Muscle layer of colon (tissue), 2 donors: ENCODE data around the gene ANKEF1.

Experiments
- H3K27ac ChIP-seq: one replicate; pipeline ENCODE4 v1.7.0; 2013; ENCODE audit warnings: low read depth, mild to moderate bottlenecking, low read length, moderate library complexity
- H3K27me3 ChIP-seq, 2 donors: one replicate each; pipeline ENCODE4 v1.7.0; 2013; ENCODE audit warnings: low read length in 2 of 2, mild to moderate bottlenecking in 2 of 2; ENCODE audit not compliant: insufficient read depth in 2 of 2, control insufficient read depth in 1 of 2
- H3K36me3 ChIP-seq: one replicate; pipeline ENCODE4 v1.7.0; 2013; ENCODE audit warnings: mild to moderate bottlenecking, low read length; ENCODE audit not compliant: insufficient read depth
- H3K4me1 ChIP-seq: one replicate; pipeline ENCODE4 v1.7.0; 2013; ENCODE audit warnings: mild to moderate bottlenecking, low read length; ENCODE audit not compliant: insufficient read depth
- H3K4me3 ChIP-seq, 2 donors: one replicate each; pipeline ENCODE4 v1.7.0; 2013; ENCODE audit warnings: low read length in 2 of 2, low read depth in 1 of 2, mild to moderate bottlenecking in 1 of 2, moderate library complexity in 1 of 2
- H3K9ac ChIP-seq: one replicate; pipeline ENCODE4 v1.7.0; 2013; ENCODE audit warnings: low read length
- H3K9me3 ChIP-seq: one replicate; pipeline ENCODE4 v1.7.0; 2013; ENCODE audit warnings: mild to moderate bottlenecking, low read length
- donor health status: abdominal sarcoma.
- donor health status: Adenocarcinoma of cecum.

ANKEF1 gene

DNA sequence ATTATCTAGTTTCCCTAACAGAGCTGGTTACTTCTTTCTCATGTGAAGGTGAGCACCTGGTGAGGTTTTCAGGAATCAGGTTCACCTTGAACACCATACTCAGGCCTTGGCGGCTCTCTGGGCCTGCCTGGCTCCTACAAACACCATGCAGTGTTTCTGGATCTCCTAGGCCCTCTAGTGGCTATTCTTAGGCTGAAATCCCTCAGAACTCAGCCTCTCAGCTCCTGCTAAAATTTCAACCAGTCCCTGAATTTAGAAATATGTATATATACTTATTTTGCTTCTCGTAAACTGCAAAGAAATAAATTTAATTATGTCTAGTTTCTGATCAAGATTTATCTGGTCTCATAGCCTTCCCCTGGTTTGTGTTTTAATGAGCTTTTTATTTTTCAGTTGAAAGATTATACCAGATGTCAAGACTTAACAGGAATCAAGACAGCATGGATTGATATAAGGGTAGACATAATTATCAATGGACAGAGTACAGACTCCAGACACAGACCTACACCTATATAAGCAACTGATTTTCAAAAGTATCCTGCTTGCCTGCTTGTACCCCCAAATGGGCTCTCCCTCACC lies 55.9 kb downstream of the ANKEF1 start:
- Histone ChIP-seq H3K27ac (no peak overlapping the region), H3K9ac (no peak overlapping the region), H3K4me1 (no peaks in the 10 kb centered on the region)

DNA sequence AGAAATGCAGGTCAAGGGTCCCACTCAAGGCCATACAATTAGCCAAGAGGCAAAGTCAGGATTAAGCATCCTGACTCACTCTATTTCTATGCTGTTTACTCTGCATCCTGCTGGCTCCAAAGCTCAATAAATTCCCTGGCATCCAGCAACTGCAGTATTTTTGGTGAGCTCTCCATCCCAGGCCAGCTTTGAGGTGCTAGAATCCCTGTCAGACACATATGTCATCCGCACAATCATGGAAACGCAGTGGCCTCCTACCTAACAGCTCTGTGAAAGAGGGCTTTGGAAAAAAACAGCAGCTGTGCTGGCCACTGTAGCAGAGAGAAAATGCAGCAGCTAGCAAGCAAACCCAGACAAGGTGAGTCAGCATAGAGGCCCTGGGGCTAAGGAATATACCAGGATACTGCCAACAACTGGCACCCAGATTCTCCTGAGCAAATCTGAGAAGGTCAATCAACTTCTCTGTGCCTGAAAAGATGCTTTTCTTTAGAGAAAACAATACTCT lies 58.4 kb downstream of the ANKEF1 start:
- Histone ChIP-seq H3K9me3 (no peaks in the 10 kb centered on the region), H3K27me3 (no peaks in the 10 kb centered on the region), H3K4me3 (no peak overlapping the region), H3K36me3 (no peaks in the 10 kb centered on the region), H3K9ac (no peak overlapping the region), H3K27ac (no peak overlapping the region), H3K4me1 (no peaks in the 10 kb centered on the region)

More for the DNA sequence above, 55.9 kb downstream of the ANKEF1 start:
- Histone ChIP-seq H3K4me3 (no peak overlapping the region), H3K9me3 (no peaks in the 10 kb centered on the region), H3K36me3 (no peaks in the 10 kb centered on the region), H3K27me3 (no peaks in the 10 kb centered on the region)

DNA sequence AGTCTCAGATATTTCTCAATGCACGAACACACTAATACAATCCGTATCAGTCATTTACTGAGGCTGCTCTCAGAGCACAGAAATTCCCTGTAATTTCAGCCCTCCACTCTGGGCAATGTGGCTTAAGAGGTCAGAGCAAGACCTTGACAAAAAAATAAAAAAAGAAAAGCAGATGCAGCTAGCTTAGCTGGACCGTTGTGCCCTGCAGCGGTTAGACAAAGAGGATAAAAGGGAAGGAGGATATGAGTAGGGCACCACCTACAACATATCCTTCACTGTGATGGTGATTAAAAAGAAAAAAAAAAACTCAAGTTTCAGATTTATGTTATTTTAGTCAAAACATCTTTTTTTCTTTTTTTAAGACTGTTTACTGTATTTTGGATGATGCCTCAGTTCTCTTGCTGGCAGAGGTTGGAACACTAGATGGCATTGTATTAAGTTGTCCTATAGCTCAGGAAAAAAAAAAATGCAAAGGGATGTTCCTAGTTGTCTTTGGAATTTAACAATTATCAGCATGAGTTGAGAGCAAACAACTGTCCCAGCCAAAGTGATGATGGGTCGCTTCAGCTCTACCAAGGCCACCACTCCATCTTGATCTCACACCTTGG lies 59.9 kb downstream of the ANKEF1 start:
- H3K4me3 ChIP-seq, result no peak overlapping the region
- H3K36me3 ChIP-seq, result no peaks in the 10 kb centered on the region
- no peaks in the 10 kb centered on the region for H3K4me1 ChIP-seq
- H3K27me3 ChIP-seq, result no peaks in the 10 kb centered on the region
- no peaks in the 10 kb centered on the region for H3K9me3 ChIP-seq
- no peak overlapping the region for H3K27ac ChIP-seq
- H3K9ac ChIP-seq, result no peak overlapping the region

DNA sequence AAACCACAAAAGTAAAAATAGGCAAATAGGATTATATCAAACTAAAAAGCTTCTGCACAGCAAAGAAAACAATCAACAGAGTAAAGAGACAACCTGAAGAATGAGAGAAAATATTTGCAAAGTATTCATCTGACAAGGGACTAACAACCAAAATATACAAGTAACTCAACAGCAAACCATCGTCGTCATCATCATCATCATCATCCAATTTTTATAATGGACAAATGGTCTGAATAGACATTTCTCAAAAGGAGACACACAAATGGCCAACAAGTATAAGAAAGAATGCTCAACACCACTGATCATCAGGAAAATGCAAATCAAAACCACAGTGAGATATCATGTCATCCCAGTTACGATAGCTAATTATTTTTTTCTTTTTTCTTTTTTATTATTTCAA lies 62.0 kb downstream of the ANKEF1 start:
- H3K27ac ChIP-seq, result no peak overlapping the region
- H3K9me3 ChIP-seq, result no peaks in the 10 kb centered on the region
- no peak overlapping the region for H3K4me3 ChIP-seq
- H3K36me3 ChIP-seq, result no peaks in the 10 kb centered on the region
- H3K9ac ChIP-seq, result no peak overlapping the region
- no peaks in the 10 kb centered on the region for H3K27me3 ChIP-seq
- H3K4me1 ChIP-seq, result no peaks in the 10 kb centered on the region

DNA sequence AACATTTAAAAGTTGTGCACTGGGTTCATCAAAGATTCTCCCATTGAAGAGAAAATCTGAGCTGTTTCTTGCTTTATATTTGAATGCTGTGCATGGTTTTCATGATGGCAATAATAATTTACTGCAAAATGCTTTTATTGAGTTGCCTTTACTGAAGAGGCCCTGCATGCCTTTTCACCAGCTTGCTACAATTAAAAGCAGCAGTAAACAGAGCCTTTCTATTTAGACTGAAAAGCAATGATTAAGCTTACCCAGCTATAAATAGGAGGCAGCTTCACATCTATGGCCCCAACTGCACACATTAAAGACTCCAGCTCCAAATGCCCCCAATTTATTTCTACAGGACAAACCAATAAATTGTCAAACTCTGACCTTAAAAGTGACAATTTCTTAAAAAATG lies 70.3 kb downstream of the ANKEF1 start:
- Histone ChIP-seq H3K4me1 (no peaks in the 10 kb centered on the region), H3K4me3 (no peak overlapping the region), H3K36me3 (no peaks in the 10 kb centered on the region), H3K9ac (no peak overlapping the region), H3K9me3 (no peaks in the 10 kb centered on the region), H3K27me3 (no peaks in the 10 kb centered on the region), H3K27ac (no peak overlapping the region)
